Stimulated activated CD4-positive, alpha-beta T cell treated with anti-CD3 and anti-CD28 coated beads, Interleukin-12 subunit alpha, Interleukin-12 subunit beta, amount 100 ng/mL, for 48 hours (primary cell): ENCODE measurements around the gene MS4A7.
"Not testable (repeated sequence)": the region's sequence is repeated elsewhere in the genome, so short reads cannot be mapped to it uniquely, and the experiment has no call there.

Experiments
- DNase-seq, 3 donors: peaks; one replicate each; pipeline ENCODE4 v3.0.0-alpha.2; 2020; ENCODE audit warnings: low read depth in 2 of 3, low spot score in 1 of 3

Gene MS4A7, protein sequence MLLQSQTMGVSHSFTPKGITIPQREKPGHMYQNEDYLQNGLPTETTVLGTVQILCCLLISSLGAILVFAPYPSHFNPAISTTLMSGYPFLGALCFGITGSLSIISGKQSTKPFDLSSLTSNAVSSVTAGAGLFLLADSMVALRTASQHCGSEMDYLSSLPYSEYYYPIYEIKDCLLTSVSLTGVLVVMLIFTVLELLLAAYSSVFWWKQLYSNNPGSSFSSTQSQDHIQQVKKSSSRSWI

DNA sequence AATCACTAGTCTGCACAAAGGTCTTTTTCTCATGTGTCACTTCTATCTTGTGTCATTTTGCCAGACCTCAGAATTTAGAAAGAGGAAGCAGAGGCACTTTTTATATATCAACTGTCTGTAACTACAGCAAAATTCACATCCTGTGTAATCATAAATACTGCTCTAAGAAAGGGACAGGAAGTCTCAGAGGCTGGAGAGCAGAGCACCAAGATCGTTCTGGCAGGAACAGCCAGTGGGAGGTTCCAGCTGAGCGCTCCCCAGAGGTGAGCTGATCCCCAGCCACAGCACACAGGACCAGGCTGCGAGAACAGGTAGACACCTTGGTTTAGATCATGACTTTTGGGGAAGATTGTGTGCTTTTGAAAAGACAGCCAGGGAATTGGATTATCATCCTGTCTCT, at the start of gene MS4A7:
TSS of gene MS4A7 (plus strand) at position 179 of the 400 bp plus-strand sequence. CDS start 4,610 bp downstream, outside the sequence.
- no peak for DNase-seq

DNA sequence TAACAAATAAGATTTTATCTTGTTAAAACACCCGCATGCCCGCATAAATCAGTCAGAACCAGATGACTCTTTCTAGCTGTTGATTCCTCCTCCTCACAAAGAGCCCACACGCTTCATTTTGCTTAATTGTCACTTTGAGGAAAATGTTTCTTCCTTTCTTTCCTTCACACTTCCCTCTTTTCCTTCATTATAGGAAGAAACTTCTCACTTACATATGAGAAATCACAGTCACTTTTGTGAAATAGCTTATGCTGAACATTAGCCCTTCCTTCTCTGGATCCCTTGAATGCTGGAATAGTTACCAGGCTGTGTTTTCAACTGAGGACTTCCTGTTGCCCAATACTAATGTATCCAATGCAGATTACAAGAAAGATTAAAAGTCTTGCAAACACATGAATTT, 45.5 kb upstream of the MS4A7 start:
- DNase-seq = no peak

DNA sequence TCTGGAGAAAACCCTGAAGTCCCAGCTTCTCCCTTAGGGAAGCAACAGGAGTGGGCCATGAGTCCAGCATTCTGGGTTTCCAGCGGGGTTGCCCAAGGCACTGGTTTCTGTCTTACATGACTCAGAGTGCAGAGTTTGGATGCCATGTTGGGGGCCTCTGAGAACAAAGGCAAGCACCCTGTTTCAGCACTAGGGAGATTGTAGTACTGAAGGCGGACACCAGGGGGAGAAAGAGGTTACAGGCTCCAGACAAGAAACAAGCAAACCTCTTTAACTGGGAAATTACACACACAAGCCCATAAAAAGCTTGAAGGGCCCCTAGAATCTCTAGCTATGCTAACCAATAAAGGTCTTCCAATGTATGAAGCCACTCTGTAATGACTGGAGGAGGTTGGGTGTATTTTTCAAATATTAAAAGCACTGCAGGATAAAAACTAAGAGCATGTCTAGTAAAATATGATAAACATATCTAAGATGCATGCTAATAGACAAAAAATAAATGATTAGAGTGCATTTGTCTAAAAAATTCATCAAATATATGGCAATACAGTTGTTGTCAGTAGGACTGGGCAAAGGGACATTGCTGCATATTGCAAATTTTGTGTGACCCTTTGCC, 44.2 kb upstream of the MS4A7 start:
- DNase-seq = peak; percentile 36 to 82 (median 56)

DNA sequence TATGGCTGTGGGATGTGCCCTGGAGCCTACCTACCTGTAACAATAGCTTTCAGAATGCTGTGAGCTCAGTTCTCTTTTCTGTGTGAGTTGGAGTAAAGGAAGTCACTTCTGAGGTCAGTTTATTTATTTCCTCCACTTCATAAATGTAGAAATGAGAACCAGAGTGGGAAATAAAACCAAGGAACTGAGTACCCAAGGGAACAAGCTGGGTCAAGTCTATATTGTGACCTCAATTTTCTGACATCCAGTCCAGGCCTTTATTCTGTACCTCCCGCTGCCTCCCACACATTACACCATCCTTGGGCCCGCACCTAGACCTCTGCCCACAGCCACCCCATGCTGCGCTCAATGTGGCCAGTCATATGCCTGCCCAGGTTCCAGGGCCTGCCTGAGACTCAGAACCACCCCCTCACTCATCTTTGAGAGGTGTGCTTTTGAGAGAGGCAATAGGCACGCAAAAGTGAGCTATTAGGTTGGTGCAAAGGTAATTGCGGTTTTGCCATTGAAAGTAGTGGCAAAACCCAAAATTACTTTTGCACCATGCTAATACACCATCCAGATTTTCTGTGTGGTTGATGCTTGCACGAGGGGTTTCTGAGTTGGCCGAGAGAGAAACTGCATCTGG, 41.5 kb upstream of the MS4A7 start:
- DNase-seq = no peak

DNA sequence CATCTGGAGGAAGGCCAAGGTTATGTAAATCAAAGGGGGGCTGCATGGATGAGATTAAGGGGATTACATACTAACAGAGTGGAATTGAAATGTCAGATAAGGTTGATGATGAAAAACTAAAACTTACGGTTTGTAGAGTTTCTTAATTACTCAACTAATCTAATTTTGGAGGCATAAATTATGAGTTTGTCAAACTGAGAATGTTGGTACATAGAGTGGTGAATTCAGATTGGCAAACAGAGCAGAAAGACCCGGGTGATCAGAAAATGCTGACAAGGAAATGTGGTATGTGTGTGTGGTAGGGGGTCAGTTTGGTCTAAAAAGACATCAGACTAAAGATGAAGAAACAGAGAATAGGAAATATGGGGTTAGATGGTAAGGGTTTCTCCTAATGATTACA, 40.3 kb upstream of the MS4A7 start:
- no peak for DNase-seq

DNA sequence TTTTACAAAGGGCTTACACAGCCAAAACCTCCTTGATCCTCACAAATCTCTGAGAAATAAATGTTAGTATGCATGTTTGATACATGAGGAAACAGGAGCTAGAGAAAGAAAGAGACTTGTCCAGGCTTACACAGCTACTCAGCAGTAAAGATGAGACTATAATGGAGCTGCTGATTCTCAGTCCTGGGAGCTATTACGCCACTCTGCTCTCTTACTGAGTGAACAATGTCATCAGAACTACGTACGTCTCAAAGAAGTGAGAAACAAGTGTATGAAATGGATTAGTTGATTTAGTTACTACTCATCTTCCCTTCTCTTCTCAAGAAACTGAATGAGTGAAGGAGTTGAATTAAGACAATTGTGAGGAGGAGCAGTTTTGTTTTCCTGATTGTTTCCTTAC, 39.0 kb upstream of the MS4A7 start:
- DNase-seq = no peak

DNA sequence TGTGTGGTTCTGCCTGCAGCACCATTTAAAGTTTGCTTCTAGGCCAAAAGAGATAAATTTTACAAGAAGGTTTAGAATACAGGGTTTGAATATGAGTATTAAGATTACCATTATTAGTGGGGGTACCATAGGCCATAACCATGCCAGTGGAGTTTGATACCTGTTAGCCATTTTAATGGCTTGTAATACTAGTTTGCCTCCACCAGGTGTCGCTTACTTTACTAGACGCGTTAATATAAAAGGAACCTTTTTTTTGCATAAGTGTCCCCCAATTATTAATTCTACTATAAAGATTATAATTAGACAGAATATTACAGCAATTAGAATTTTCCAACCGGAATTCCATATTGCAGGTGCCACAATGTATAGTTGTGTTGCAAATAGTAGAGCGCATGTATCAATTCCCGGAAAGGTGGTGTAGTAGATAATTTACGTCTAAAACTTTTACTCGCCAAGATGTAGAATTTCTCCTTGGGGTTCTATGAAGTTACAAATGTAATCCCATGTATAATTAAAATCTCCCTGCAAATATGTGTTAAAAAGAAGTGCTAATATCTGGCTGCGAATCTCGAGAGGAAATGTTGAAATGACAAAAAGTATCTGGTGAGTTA, 35.1 kb upstream of the MS4A7 start:
- DNase-seq = peak in 1 of 3 donors; percentile 10

DNA sequence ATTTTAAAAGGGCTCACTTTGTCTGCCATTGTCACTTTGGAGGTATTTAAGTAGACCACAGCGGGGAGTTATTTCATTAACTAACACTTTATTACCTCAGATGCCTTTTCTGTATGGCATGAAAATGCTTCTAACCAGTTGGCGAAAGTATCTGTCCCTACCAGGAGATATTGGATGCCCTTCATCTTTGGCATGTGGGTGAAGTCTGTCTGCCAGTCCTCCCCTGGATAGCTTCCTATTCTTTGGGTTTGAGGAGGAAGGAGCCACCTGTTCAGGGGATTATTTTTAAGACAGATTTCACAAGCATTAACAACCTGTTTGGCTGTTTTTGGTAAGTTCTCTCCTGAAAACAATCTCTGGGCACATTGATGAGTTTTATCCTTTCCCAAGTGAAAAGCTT, 34.2 kb upstream of the MS4A7 start:
- DNase-seq = no peak

DNA sequence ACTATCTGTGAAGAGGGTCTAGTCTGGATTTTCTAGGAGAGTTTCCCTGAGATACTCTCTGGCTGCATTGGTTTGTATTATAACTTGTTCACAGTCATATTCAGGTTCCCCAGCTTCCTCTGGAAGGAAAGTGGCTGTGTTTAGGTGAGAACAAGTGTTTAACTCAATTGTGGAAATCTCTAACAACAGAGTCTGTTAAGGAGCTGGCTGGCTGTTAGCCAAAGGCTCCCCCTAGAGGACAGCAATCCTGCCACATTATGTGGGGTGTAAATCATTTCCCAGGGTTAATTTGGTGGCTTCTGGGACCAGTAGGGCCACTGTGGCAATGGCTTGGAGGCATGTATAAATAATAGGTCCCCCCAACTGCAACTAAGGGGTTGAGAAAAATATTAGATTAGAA, 32.8 kb upstream of the MS4A7 start:
- DNase-seq = peak in 1 of 3 donors; percentile 5

DNA sequence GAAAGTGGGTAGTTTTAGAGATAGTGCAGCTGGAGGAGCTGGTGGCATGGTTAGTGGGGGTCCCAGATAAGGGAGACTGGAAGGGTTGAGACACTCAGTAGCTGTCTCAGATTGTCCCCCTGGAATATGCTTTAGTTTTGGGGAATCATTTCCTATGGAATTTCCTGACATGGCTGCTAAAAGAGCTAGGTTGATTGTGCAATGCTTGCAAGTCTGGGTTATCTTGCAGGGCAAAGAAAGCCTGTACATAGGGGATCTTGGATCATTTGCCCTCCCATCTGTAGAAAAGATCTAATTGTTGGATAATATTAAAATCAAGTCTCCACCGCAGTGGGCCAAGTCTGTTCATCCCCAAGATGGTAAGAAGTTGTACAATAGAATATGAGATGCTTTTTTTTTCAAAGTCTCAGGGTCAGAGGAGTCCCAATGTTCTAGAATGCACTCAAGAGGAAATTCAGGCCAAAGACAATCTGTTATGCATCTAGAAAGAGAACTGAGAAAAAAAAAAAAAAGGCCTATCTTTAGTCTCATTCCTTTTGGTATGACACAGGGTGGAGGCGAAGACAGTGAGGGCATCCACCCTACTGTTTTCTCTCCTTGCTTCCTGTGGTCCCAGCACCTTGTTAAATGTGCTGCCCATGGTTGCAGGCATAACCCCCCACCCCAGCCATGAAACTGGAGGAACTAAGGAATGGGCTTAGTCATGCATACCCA, 31.1 kb upstream of the MS4A7 start:
- no peak for DNase-seq

DNA sequence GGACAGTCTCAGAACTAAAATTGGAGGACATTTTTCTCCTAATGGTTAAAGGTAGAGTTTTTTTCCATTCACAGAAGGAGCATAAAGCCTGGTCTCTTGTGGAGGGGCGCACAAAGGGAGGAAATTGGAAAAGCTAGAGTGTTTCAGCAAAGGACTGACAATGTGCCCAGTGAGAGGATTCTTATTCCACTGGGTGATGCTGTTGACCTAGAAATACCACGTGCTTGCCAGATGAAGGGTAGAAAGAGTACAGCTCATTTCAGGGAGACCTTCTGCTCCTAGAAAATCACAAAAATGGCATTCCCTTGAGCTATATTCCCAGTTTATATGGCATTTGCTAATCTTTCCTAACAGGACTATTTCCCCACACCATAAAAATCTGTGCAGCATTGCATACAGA, 30.2 kb upstream of the MS4A7 start:
- no peak for DNase-seq

DNA sequence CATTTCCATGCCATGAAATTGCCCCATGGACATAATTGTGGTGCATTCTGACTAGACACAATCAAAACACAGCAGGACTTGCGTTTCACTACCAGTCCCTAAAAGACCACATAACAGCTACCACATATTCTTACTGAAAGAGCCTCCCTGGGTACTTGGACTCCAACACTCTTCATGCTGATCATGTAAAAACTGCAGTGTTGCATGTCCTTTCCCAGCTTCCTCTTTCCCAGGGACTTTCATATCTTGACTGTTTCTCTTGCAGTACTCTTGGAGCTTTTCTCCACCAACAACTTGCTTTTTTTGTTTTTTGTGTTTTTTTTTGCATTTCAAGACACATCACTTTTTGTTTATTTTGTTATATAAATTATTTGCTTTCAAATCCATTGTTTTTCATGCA, 28.3 kb upstream of the MS4A7 start:
- DNase-seq = no peak

DNA sequence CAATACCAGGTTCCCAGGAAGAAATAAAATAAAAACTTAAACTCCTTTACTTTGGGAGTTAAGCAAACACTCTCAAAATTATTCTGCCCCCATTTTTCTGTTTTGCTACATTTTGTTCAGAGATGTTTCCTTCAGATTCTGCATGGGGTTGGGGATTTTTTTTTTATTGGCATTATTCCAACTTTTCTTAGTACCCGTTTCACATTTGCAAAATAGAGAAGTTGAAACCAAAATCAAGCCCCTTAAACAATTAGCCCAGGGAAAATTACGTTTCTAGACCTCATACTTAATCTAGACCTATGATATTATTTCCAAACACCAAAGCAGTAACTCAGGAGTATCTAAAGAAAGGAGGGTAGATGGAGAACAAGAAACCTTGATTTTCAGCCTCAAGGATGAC, 20.6 kb upstream of the MS4A7 start:
- DNase-seq = no peak

DNA sequence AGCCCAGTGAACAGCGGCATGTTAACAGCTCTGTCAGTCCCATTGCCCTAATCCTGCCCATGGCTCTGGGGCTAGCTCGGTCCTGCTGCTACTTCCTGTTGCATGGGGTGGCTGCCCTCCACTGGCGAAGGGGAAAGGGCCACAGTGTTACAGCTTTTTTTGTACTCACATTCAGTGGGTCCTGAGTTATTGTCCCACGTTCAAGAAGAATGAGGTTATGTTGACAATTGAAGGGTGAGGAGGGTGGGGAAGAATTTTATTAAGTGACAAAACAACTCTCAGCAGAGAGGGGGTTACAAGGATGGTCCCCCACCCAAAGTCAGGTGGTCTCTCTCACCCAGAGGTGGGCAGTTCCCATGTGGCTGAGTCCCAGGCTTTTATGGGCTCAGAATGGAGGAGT, 17.7 kb upstream of the MS4A7 start:
- no peak for DNase-seq

DNA sequence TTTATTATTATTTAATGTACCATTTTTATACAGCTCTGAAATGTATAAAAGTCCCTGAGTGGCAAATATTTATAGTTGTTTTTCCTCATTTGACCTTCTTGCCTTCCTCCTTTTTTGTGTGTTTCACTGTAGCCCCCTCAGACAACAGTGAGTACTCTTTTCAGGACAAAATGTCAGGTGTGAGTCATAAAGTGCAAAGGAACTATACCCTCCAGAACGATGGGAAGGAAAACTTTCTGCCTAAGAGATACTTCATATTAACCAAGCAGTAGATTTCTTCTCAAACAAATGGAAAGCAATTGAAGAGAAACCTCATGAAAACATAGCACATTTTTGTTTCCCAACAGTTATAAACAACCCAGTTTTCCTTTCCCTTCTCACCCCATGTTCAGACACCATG, 16.1 kb upstream of the MS4A7 start:
- no peak for DNase-seq

DNA sequence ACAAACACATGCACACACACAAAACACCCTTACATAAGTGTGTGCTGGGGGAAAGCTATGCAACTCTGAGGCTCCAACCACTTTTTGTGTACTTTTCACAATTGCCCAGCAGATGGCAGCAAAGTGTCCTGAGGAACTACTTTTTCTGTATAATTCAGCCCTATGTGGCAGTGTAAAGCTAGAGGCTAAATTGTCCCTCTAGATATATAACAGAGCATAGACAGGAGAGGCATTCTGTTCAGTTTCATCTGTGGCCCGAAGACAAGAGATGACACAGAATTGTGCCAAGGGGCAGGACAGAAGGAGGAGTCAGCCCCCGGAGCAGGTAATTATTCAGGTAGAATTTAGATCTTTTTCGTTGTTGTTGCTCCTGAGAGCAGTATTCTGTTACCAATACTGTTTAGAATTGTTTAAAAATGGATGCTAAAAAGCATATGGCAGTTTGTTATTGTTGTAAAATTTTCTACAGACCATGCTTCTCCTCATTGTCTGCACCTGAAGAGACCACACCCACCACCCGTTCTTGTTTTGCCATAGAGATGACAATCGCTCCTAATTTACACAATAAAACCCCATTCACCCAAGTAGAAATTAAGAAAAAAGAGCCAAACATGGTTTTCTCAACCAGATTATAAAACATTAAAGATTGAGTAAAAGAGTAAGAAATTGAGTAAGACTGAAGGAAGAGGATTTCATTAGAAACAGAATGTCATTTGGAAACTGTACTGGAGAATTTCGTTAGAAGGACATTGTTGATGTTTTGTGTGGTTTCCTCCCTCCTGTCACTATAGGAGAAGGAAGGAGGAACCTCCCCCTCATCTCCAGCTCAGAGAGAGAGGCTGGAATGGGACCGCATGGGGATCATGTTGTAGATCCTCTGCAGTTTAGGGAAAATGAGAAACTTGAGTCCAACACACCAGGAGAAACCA, 14.5 kb upstream of the MS4A7 start:
- DNase-seq = peak; percentile 20 to 67 (median 40)

DNA sequence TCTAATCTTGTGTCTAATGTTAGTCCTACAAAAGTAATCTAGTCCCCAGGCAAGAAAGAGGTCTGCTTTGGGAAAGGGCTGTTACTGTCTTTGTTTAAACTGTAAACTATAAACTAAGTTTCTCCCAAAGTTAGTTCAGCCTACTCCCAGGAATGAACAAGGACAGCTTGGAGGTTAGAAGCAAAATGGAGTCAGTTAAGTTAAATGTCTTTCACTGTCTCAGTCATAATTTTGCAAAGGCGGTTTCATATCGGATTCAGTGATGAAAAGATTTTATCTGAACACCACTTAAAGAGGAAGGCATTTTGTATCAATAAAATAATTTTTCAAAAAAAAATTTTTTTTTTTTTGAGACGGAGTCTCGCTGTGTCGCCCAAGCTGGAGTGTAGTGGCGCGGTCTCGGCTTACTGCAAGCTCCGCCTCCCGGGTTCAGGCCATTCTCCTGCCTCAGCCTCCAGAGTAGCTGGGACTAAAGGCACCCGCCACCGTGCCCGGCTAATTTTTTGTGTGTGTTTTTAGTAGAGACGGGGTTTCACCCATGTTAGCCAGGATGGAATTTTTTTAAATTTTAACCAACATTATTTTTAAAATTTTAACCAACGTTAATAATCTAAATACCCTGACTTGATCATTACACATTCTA, 11.9 kb upstream of the MS4A7 start:
- DNase-seq = not testable (repeated sequence)

DNA sequence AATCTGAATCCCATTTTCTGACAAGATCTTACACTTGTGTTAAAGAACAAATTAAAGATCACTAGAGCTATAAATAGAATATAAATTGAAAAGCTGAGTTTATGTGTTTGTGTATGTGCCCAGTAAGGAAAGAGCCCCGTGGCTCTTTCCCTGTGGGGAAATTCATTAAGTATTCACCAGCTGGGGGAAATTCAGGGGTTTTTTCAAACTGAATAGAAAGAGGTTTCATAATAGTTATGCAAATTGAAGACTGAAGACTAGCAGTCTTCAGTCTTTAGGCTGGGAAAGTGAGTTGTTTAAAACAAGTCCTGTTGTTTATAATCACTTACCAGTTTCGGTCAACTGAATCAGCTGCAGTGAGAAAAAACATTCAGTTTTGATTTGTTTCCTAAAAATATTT, 11.3 kb upstream of the MS4A7 start:
- no peak for DNase-seq

DNA sequence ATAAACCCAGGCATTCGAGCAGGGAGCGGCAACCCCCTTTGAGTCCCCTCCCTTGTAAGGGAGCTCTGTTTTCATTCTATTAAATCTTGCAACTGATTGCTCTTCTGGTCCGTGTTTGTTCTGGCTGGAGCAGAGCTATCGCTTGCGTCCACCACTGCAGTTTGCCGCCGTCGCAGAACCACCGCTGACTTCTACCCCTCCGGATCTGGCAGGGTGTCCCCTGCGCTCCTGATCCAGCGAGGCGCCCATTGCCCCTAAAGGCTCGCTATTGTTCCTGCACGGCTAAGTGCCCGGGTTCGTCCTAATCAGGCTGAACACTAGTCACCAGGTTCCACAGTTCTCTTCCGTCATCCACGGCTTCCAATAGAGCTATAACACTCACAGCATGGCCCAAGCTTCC, 10.4 kb upstream of the MS4A7 start:
- DNase-seq = no peak

DNA sequence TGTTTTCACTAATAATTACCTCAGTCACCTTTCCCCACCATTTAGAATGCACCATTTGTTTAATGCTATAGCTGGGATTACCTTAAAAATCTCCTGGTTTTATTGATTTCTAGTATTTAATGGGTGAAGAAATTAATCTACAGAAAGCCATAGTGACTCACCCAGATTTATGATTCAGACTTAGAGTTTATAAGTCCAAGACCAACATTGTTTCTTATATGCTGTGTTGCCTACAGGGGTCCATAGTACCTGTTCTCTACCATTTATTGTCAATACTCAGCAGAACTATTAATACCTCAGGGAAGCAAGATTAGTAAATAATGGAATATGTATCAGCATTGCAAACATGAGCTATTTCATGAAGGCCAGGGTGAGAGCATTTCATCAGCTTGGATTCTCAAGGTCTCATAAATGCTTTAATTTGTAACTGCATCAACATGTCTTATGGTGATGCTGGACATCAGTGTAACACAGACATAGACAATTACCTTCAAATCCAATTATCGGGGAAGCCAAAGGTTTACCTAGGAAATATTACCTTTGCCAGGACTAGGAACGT, 8.0 kb upstream of the MS4A7 start:
- no peak for DNase-seq
